OCI-LY1 (cell line): ENCODE results near the gene SPG11.

Experiments used
- CTCF ChIP-seq: fragments of 200-600 bp; sonication (generic), shearing (Covaris generic); IDR thresholded peaks from 2 replicates; pipeline ENCODE4 v1.5.1; 2017; ENCODE audit warnings: mild to moderate bottlenecking, antibody characterized with exemption, low read length, moderate library complexity, mixed read lengths
- EZH2 ChIP-seq: fragments of 200-600 bp; sonication (generic), shearing (Covaris generic); IDR thresholded peaks from 2 replicates; pipeline ENCODE4 v1.8.0; 2017; ENCODE audit warnings: borderline replicate concordance, mixed run types, mild to moderate bottlenecking, antibody characterized with exemption, low read length, moderate library complexity, mixed read lengths

GRCh38 chr15:44662478-44663409, 718 bp downstream of the SPG11 start:
- TF ChIP-seq CTCF: no peak
- TF ChIP-seq EZH2: no peak
